Urinary bladder (tissue), 4 donors: ENCODE measurements around the gene RASSF3. TPM values are rescaled to one million over a fixed set of nuclear protein-coding genes. Genes with fewer than 3 reads are reported as not detected.
"Not testable (repeated sequence)": the region's sequence is repeated elsewhere in the genome, so short reads cannot be mapped to it uniquely, and the experiment has no call there.

Experiments used
- DNase-seq: peaks from one replicate; pipeline ENCODE4 v3.0.0-alpha.2; 2015; ENCODE audit errors: extremely low spot score
- H3K27ac ChIP-seq: one replicate; pipeline ENCODE4 v1.5.1; 2013; ENCODE audit warnings: low read depth, mild to moderate bottlenecking, moderate library complexity
- H3K36me3 ChIP-seq: one replicate; pipeline ENCODE4 v1.6.1; 2013; ENCODE audit warnings: mild to moderate bottlenecking, moderate library complexity; ENCODE audit not compliant: insufficient read depth
- H3K4me1 ChIP-seq: one replicate; pipeline ENCODE4 v1.6.1; 2013; ENCODE audit warnings: mild to moderate bottlenecking, moderate library complexity; ENCODE audit not compliant: insufficient read depth
- H3K4me3 ChIP-seq: one replicate; pipeline ENCODE4 v1.5.1; 2013; ENCODE audit warnings: low read depth, low read length
- WGBS: extraction: QIAGEN DNeasy Blood & Tissue Kit; methylation state at CpG from one replicate; pipeline ENCODE4 v1.1.7; 2013; 5-methylcytosine and 5-hydroxymethylcytosine counted together
- polyA plus RNA-seq: library from polyadenylated mRNA; stranded (reverse); fragments of 200-250 nt; gene quantifications from one replicate; pipeline ENCODE4 v1.2.3, GENCODE V29; 2013
- total RNA-seq: library from RNA; depleted of rRNA; stranded (reverse); fragments of >200 nt; gene quantifications from one replicate; pipeline ENCODE4 v1.2.3, GENCODE V29; 2014
- donor health status: healthy with polysubstance abuse.
- donor health status: healthy.

RASSF3 gene
- total and polyA plus RNA-seq, 2 donors, result 50.4 to 112 TPM

- WGBS, result 75% methylated on average over 5 of the region's 5 CpGs
- DNase-seq, result no peak
- Histone ChIP-seq H3K4me3 (no peak overlapping the region), H3K36me3 (no peaks in the 10 kb centered on the region), H3K4me1 (no peaks in the 10 kb centered on the region), H3K27ac (no peak overlapping the region)
These were observed 23.0 kb downstream of the RASSF3 start for GRCh38 chr12:64633011-64633939.

- no peak for DNase-seq
- Histone ChIP-seq H3K4me1 (no peaks in the 10 kb centered on the region), H3K27ac (no peak overlapping the region), H3K36me3 (no peaks in the 10 kb centered on the region), H3K4me3 (no peak overlapping the region)
These were observed 23.6 kb downstream of the RASSF3 start for GRCh38 chr12:64633940-64634337.

DNA sequence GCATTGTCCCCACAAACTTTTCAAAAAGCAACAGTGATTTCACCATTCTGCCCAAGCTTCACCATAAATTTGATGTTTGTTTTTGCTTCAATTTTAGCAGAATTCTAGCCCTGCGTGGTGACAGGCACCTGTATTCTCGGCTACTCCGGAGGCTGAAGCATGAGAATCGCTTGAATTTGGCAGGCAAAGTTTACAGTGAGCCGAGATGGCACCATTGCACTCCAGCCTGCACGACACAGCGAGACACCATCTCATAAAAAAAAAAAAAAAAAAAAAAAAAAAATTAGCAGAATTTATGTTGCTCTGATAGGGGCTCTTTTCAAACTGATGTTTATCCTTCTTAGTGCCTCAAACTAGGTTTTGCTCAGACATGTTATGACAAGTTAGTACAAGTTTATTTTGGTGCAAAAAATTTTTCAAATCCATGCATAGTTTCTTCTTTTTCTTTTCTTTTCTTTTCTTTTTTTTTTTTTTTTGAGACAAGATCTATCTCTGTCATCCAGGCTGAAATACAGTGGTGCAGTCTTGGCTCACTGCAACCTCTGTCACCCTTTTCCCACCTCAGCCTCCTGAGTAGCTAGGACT lies 24.3 kb downstream of the RASSF3 start:
- no peak overlapping the region for H3K4me3 ChIP-seq
- H3K4me1 ChIP-seq, result no peaks in the 10 kb centered on the region
- WGBS, result 51% methylated on average over 7 of the region's 7 CpGs
- H3K36me3 ChIP-seq, result no peaks in the 10 kb centered on the region
- peak overlapping the region; percentile 57 for H3K27ac ChIP-seq
- DNase-seq, result no peak

- no peaks in the 10 kb centered on the region for H3K36me3 ChIP-seq
- H3K27ac ChIP-seq, result peak overlapping the region; percentile 10
- H3K4me1 ChIP-seq, result no peaks in the 10 kb centered on the region
- no peak overlapping the region for H3K4me3 ChIP-seq
- WGBS, result 66% methylated on average over 5 of the region's 5 CpGs
- no peak for DNase-seq
These were observed 25.2 kb downstream of the RASSF3 start for GRCh38 chr12:64635356-64635998.

DNA sequence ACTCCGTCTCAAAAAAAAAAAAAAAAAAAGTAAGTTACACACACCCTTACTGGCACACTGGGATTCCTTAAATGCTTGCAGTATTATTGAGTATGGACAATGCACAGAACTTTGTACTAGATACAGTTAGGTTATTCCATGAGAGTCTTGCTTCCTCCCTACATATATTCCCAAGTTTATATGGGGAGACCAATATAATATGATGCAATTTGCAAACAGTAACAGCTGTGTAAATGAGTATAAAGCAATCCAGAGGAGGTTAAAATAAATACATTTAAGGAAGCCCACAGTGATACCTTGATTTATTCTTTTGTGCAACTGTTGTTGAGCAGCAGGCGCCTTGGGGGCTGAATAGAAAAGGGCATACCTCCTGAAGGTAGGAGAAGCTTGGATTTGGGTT lies 26.6 kb downstream of the RASSF3 start:
- Histone ChIP-seq H3K4me3 (no peak overlapping the region), H3K36me3 (no peaks in the 10 kb centered on the region), H3K4me1 (no peaks in the 10 kb centered on the region), H3K27ac (no peak overlapping the region)
- 81% methylated on average over 2 of the region's 2 CpGs for WGBS
- DNase-seq, result no peak

- WGBS, result 94% methylated on average over 1 of the region's 1 CpG
- no peak for DNase-seq
- Histone ChIP-seq H3K36me3 (no peaks in the 10 kb centered on the region), H3K27ac (no peak overlapping the region), H3K4me3 (no peak overlapping the region), H3K4me1 (no peaks in the 10 kb centered on the region)
These were observed 29.2 kb downstream of the RASSF3 start for GRCh38 chr12:64639466-64639865.

GRCh38 chr12:64646318-64646717 lies 36.0 kb downstream of the RASSF3 start:
- DNase-seq, result no peak
- Histone ChIP-seq H3K36me3 (no peaks in the 10 kb centered on the region), H3K4me1 (no peaks in the 10 kb centered on the region), H3K4me3 (no peak overlapping the region), H3K27ac (no peak overlapping the region)

DNA sequence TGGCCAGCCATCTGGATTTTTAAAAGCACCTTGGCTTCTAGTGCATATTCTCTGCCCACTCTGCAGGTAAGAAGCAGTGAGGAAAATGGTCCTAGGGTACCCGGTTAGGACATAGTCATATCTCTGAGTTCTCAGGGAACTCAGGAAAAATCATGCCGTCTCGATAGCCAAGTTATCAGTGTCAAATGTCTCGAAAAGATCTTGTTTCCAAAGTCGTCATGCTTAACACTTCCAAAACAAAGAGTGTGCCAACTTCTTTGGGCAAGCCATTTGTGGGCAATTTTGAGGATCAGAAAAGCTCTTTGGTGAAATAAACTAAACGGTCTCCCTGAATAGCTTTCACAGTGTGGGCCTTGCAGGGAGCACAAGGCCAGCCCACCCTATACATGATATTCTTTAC lies 39.2 kb downstream of the RASSF3 start:
- Histone ChIP-seq H3K27ac (no peak overlapping the region), H3K36me3 (no peaks in the 10 kb centered on the region), H3K4me1 (no peaks in the 10 kb centered on the region), H3K4me3 (no peak overlapping the region)
- 60% methylated on average over 6 of the region's 6 CpGs for WGBS
- DNase-seq, result no peak

GRCh38 chr12:64650762-64651161 lies 40.5 kb downstream of the RASSF3 start:
- no peak overlapping the region for H3K27ac ChIP-seq
- no peaks in the 10 kb centered on the region for H3K4me1 ChIP-seq
- no peak overlapping the region for H3K4me3 ChIP-seq
- H3K36me3 ChIP-seq, result no peaks in the 10 kb centered on the region
- DNase-seq, result no peak
- 15% methylated on average over 4 of the region's 4 CpGs for WGBS

GRCh38 chr12:64652346-64652745 lies 42.1 kb downstream of the RASSF3 start:
- no peaks in the 10 kb centered on the region for H3K36me3 ChIP-seq
- DNase-seq, result no peak
- H3K4me1 ChIP-seq, result no peaks in the 10 kb centered on the region
- WGBS, result 66% methylated on average over 2 of the region's 2 CpGs
- no peak overlapping the region for H3K27ac ChIP-seq
- H3K4me3 ChIP-seq, result no peak overlapping the region

DNA sequence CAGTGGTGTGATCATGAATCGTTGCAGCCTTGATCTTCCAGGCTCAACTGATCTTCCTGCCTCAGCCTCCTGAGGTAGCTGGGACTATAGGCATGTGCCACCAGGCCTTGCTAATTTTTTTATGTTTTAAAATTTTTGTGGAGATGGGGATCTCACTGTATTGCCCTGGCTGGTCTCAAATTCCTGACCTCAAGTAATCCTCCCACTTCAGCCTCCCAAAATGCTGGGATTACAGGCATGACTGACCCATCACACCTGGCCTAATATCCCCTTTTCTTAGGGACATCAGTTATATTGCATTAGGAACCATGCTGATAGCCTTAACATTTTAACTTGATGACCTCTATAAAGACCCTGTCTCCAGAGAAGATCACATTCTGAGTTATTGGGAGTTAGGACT lies 42.8 kb downstream of the RASSF3 start:
- WGBS, result 77% methylated on average over 1 of the region's 1 CpG
- Histone ChIP-seq H3K27ac (no peak overlapping the region), H3K4me1 (no peaks in the 10 kb centered on the region), H3K4me3 (no peak overlapping the region), H3K36me3 (no peaks in the 10 kb centered on the region)
- no peak for DNase-seq

- not testable (repeated sequence) for H3K27ac ChIP-seq, DNase-seq, H3K4me3 ChIP-seq, H3K36me3 ChIP-seq, H3K4me1 ChIP-seq
- WGBS, result 92% methylated on average over 2 of the region's 2 CpGs
These were observed 43.6 kb downstream of the RASSF3 start for GRCh38 chr12:64653907-64654306.

DNA sequence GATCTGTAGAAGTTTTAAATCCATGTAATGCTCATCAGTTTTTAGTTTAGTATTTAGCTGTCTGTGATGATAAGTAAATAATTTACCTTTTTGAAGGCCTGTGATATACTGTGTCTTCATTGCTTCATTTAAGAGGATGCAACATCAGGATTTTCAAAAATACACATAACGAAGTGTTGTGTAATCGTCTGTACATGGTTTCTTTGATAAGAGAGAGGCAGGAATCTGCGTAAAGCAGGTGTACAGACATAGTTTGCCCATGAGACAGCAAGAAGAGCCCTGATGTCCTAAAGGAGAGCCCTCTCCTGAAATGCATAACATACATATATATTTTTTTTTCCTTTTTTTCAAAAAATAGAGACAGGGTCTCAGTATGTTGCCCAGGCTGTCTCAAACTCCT lies 44.8 kb downstream of the RASSF3 start:
- WGBS, result 76% methylated on average over 3 of the region's 3 CpGs
- H3K4me1 ChIP-seq, result no peaks in the 10 kb centered on the region
- no peaks in the 10 kb centered on the region for H3K36me3 ChIP-seq
- DNase-seq, result no peak
- no peak overlapping the region for H3K27ac ChIP-seq
- no peak overlapping the region for H3K4me3 ChIP-seq

DNA sequence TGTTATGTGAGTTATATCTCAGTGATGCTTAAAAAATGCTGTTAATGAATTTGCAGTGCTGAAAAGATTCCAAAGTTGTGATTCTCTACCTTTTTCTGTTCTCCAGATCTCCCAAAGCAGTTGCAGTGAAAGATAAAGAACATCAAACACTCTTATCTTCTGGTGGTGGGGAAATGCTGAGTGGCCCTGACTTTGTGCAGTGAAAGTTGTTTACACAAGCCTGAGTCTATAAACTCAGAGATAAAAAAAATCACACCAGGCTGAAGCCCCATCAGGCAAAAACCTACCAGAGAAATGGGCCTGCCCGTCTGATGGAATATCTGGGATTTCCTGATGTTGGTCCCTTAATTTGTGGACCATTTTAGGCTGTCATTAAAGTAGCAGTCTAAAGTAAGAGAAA lies 46.1 kb downstream of the RASSF3 start:
- no peak for DNase-seq
- Histone ChIP-seq H3K27ac (no peak overlapping the region), H3K4me3 (no peak overlapping the region), H3K36me3 (no peaks in the 10 kb centered on the region), H3K4me1 (peaks cover 2% of the 10 kb centered on the region)
- 44% methylated on average over 1 of the region's 1 CpG for WGBS
